Smooth muscle cell of the brain vasculature (primary cell): ENCODE measurements around the gene ALOX12B.
"Not testable (repeated sequence)": the region's sequence is repeated elsewhere in the genome, so short reads cannot be mapped to it uniquely, and the experiment has no call there.

Source experiments
- DNase-seq: peaks from one replicate; pipeline ENCODE4 v3.0.0-alpha.2; 2012; ENCODE audit warnings: low read depth, low spot score

The ALOX12B gene

GRCh38 chr17:8118769-8119580, 31.5 kb upstream of the ALOX12B start:
- DNase-seq: peak; percentile 67

GRCh38 chr17:8117980-8118768, 30.7 kb upstream of the ALOX12B start, which contains the start of gene ALOXE3:
TSS of gene ALOXE3 (minus strand) at chr17:8118514. CDS start at chr17:8117990, 524 bp downstream.
- DNase-seq: no peak

- DNase-seq: no peak
These were observed 30.0 kb upstream of the ALOX12B start for GRCh38 chr17:8117367-8117979.

- no peak for DNase-seq
These were observed 29.3 kb upstream of the ALOX12B start for GRCh38 chr17:8116776-8117175.

GRCh38 chr17:8110907-8111306, 23.4 kb upstream of the ALOX12B start:
- DNase-seq: no peak

- DNase-seq: no peak
These were observed 22.9 kb upstream of the ALOX12B start for GRCh38 chr17:8110456-8110804.

GRCh38 chr17:8109661-8110455, 22.3 kb upstream of the ALOX12B start:
- no peak for DNase-seq

GRCh38 chr17:8108972-8109660, 21.6 kb upstream of the ALOX12B start:
- no peak for DNase-seq

GRCh38 chr17:8106980-8107379, 19.5 kb upstream of the ALOX12B start:
- not testable (repeated sequence) for DNase-seq

GRCh38 chr17:8105957-8106398, 18.5 kb upstream of the ALOX12B start:
- no peak for DNase-seq

- no peak for DNase-seq
These were observed 17.4 kb upstream of the ALOX12B start for GRCh38 chr17:8104911-8105310.

GRCh38 chr17:8103549-8103948, 16.0 kb upstream of the ALOX12B start:
- no peak for DNase-seq

GRCh38 chr17:8101721-8102120, 14.2 kb upstream of the ALOX12B start:
- DNase-seq: no peak

GRCh38 chr17:8100763-8101162, 13.2 kb upstream of the ALOX12B start:
- no peak for DNase-seq

GRCh38 chr17:8100111-8100510, 12.6 kb upstream of the ALOX12B start:
- DNase-seq: no peak

GRCh38 chr17:8096541-8096940, 9.0 kb upstream of the ALOX12B start:
- no peak for DNase-seq

GRCh38 chr17:8095361-8095760, 7.8 kb upstream of the ALOX12B start:
- no peak for DNase-seq

GRCh38 chr17:8091033-8091687, 3.6 kb upstream of the ALOX12B start:
- no peak for DNase-seq

- DNase-seq: no peak
These were observed 2.2 kb upstream of the ALOX12B start for GRCh38 chr17:8089728-8090127.

GRCh38 chr17:8087952-8088230, 375 bp upstream of the ALOX12B start:
- DNase-seq: no peak

GRCh38 chr17:8084250-8084649, 3.3 kb downstream of the ALOX12B start:
- no peak for DNase-seq
